Right lobe of liver (tissue), 4 donors: ENCODE data around the gene PLCL2.
"Not testable (repeated sequence)": the region's sequence is repeated elsewhere in the genome, so short reads cannot be mapped to it uniquely, and the experiment has no call there.

ENCODE experiments used
- CTCF ChIP-seq, 4 donors: fragments of 200-600 bp in 3 of 4; fragments of 450-650 bp in 1 of 4; IDR thresholded peaks; one replicate each; pipeline versions ENCODE4 v1.5.1 to v1.8.0; 2016 to 2022; ENCODE audit warnings: antibody characterized with exemption in 4 of 4, mild to moderate bottlenecking in 2 of 4
- POLR2A ChIP-seq: fragments of 450-650 bp; IDR thresholded peaks from one replicate; pipeline ENCODE4 v1.6.1; 2017; ENCODE audit warnings: antibody characterized with exemption, mild to moderate bottlenecking
- donor health status: DM: no; HTN: no; CAD: no.
- donor health status: DM: no; HTN: no; CAD: no.
- donor health status: DM: no; HTN: yes; CAD: no.

GRCh38 chr3:16980526-16980925, 95.8 kb downstream of the PLCL2 start:
- not testable (repeated sequence) for TF ChIP-seq CTCF (IDR thresholded peaks at IDR 0.05); POLR2A
